ENCODE results near the gene ERI3.
A peak's percentile ranks its signal among the peaks of the same experiment; 100 is the strongest.

Gene ERI3

GRCh38 chr1:44237721-44238457 is 117.2 kb downstream of the ERI3 start:
- peak in 2 of 3 experiments; percentile 8 to 51 for DNase-seq (ENCODE audit: low read depth in 3 of 3)

- DNase-seq (ENCODE audit: low read depth in 3 of 3): no peak
Observed at GRCh38 chr1:44236490-44237272, 118.4 kb downstream of the ERI3 start.

- DNase-seq (ENCODE audit: low read depth in 3 of 3): no peak
Observed at GRCh38 chr1:44235808-44236207, 119.2 kb downstream of the ERI3 start.

- DNase-seq (ENCODE audit: low read depth in 3 of 3): no peak
Observed at GRCh38 chr1:44233593-44233992, 121.5 kb downstream of the ERI3 start.

GRCh38 chr1:44230796-44231195 is 124.3 kb downstream of the ERI3 start:
- DNase-seq (ENCODE audit: low read depth in 3 of 3): no peak

GRCh38 chr1:44229435-44230167 is 125.5 kb downstream of the ERI3 start:
- no peak for DNase-seq (ENCODE audit: low read depth in 3 of 3)

- no peak for DNase-seq (ENCODE audit: low read depth in 3 of 3)
Observed at GRCh38 chr1:44228218-44228617, 126.8 kb downstream of the ERI3 start.

- DNase-seq (ENCODE audit: low read depth in 3 of 3): no peak
Observed at GRCh38 chr1:44227211-44227610, 127.8 kb downstream of the ERI3 start.

- DNase-seq (ENCODE audit: low read depth in 3 of 3): no peak
Observed at GRCh38 chr1:44225761-44226160, 129.3 kb downstream of the ERI3 start.

GRCh38 chr1:44223187-44223610 is 131.9 kb downstream of the ERI3 start:
- DNase-seq (ENCODE audit: low read depth in 3 of 3): no peak

GRCh38 chr1:44222397-44223186 is 132.5 kb downstream of the ERI3 start:
- no peak for DNase-seq (ENCODE audit: low read depth in 3 of 3)

GRCh38 chr1:44221769-44222168 is 133.3 kb downstream of the ERI3 start:
- DNase-seq (ENCODE audit: low read depth in 3 of 3): no peak

GRCh38 chr1:44220755-44221154 is 134.3 kb downstream of the ERI3 start:
- DNase-seq (ENCODE audit: low read depth in 3 of 3): no peak

GRCh38 chr1:44220001-44220751 is 134.9 kb downstream of the ERI3 start:
- no peak for DNase-seq (ENCODE audit: low read depth in 3 of 3)

- no peak for DNase-seq (ENCODE audit: low read depth in 3 of 3)
Observed at GRCh38 chr1:44219301-44219626, 135.8 kb downstream of the ERI3 start.

- DNase-seq (ENCODE audit: low read depth in 3 of 3): no peak
Observed at GRCh38 chr1:44218503-44219300, 136.4 kb downstream of the ERI3 start.

- peak; percentile 60 to 77 (median 61) for DNase-seq (ENCODE audit: low read depth in 3 of 3)
Observed at GRCh38 chr1:44217809-44218410, 137.1 kb downstream of the ERI3 start.

GRCh38 chr1:44213222-44214112 is 141.6 kb downstream of the ERI3 start, which contains the start of gene DMAP1:
Gene DMAP1 (plus strand): TSS chr1:44213471. CDS start chr1:44213754, 283 bp downstream.
- DNase-seq (ENCODE audit: low read depth in 3 of 3): peak; percentile 74 to 83 (median 77)
